Fibroblast of the aortic adventitia (primary cell): Measurements from ENCODE around the gene INSC. TPM values are rescaled to one million over a fixed set of nuclear protein-coding genes. Genes with fewer than 3 reads are reported as not detected.
A peak's percentile ranks its signal among the peaks of the same experiment; 100 is the strongest.

Source experiments
- DNase-seq: peaks from one replicate; pipeline ENCODE4 v3.0.0-alpha.2; 2010; ENCODE audit warnings: low read depth
- H3K4me3 ChIP-seq: 2 replicates; pipeline ENCODE4 v1.5.1; 2011; ENCODE audit warnings: low read depth, mild to moderate bottlenecking, control low read depth, low read length, moderate library complexity
- total RNA-seq: library from RNA; depleted of rRNA; stranded (reverse); fragments of >200 nt; gene quantifications from 2 replicates; pipeline ENCODE4 v1.2.3, GENCODE V29; 2012; ENCODE audit warnings: low replicate concordance
- TF ChIP-seq, protein P1 (sequence below): IDR thresholded peaks from 2 replicates; pipeline ENCODE4 v1.5.1; 2011; ENCODE audit warnings: mild to moderate bottlenecking, low read length, control low read depth, inconsistent platforms; ENCODE audit not compliant: insufficient read depth

The INSC gene
- total RNA-seq, 1 donor, result 0.81 TPM

DNA sequence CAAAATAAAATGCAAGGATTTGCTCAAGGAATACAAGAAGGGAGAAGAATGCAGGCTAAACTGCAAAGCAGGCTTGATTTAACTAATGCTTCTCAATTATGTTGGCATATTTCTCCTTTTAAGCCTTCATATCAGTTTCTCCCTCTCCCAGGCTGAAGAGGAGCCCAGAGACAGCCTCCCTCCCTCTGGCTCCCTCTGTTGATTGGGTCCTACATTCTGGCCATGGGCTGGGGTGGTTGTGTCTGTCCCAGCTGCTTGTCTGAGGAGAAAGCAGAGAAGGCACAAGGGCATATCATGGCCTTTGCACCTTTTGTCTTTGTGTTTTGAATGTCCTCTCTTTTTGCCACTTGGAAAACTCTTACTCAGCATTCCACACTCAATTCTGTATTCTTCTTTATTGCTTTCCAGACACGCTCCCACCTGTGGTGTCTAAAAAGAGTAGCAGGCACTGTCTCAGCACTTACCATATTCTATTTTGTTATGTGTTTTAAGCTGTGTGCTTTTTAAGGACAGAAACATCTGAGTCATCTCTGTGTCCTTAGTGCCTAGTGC lies 77.4 kb downstream of the INSC start:
- no peak overlapping the region for H3K4me3 ChIP-seq
- TF ChIP-seq, protein P1, sequence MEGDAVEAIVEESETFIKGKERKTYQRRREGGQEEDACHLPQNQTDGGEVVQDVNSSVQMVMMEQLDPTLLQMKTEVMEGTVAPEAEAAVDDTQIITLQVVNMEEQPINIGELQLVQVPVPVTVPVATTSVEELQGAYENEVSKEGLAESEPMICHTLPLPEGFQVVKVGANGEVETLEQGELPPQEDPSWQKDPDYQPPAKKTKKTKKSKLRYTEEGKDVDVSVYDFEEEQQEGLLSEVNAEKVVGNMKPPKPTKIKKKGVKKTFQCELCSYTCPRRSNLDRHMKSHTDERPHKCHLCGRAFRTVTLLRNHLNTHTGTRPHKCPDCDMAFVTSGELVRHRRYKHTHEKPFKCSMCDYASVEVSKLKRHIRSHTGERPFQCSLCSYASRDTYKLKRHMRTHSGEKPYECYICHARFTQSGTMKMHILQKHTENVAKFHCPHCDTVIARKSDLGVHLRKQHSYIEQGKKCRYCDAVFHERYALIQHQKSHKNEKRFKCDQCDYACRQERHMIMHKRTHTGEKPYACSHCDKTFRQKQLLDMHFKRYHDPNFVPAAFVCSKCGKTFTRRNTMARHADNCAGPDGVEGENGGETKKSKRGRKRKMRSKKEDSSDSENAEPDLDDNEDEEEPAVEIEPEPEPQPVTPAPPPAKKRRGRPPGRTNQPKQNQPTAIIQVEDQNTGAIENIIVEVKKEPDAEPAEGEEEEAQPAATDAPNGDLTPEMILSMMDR, result no peak
- no peak for DNase-seq

DNA sequence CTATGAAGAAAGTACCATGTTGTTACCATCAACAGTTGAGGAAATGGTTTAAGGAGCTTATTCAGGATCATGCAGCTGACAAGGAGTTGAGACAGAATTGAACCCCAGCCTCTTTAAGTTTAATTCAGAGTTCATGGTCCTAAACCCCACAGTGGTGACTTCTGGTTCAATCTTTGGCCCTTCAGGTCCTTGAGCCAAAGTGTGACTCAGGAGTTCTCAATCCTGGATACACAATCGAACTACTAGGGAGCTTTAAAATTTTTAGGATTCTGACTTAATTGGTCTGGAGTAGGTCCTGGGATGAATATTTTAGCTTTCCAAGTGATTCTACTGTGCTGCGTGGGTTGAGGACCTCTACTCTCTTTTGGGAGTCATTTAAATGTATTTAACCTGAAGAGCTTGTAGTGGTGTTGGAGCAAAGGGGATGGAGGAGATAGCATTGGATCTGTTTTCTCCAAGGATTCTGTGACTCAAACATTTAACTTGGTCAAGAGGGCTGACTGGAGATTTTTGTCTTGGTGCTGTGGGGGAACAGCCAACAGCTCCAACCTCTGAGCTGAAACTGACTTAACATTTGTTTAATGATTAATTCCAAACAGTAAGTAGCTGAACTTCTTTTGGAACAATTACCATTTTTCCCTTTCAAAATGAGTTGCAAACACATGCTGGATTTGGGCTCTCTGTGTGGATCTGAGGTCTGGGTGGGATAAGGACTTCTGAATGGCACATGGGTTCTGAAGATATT lies 80.1 kb downstream of the INSC start:
- DNase-seq, result peak; percentile 67
- TF ChIP-seq, protein P1, result no peak
- no peak overlapping the region for H3K4me3 ChIP-seq

DNA sequence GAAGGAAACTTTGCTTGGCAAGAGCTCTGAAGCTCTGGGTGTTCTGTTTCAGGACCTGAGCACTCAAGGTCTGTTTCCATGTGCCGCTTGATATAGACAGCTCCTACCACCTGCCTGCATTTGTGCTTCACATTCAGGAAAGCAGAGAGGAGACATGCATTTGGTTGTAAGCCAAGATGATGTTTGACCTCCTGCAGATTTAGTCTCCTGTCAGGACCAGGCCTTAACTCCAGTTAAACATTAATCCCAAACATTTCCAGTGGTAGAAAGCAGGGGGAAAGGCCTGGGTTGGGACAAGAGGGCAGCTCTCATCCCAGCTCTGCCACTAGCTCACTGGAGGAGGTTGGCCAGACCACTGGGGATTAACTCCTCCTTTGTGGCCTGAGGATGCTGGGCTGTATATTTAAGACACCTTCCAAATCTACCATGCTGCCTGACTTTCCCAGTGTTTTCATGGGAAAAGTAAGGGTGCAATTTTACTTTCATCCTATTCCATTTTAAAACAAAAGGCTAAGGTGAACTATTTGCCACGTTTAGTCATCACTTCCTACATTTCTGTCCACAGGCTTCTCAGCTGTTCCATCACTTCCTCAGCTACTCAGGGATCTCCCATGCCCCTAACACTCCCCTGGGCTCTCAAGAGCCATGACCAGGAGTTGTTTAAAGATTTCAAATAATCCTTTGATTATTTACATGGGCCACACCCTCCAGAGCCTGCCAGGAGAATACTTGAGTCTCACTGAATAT lies 80.9 kb downstream of the INSC start:
- TF ChIP-seq, protein P1, result no peak
- peak; percentile 16 for DNase-seq
- no peak overlapping the region for H3K4me3 ChIP-seq

DNA sequence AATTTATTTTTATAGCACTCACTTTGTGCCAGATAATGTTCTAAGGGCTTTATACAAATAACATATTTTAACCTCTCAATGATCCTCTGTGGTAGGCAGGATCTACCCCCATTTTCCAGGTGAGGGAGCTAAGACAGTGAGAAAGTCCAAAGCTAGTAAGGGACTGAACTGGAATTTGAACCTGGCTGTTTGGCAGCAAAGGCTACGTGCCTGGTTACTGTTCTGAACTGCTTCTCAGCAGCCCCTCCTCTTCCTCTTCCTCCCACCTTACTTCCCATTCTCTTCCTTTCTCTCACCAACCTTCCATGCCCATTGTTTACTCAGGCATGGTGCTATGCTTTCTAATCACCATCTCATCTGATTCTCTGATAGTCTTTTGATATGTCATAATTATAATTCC lies 82.0 kb downstream of the INSC start:
- no peak overlapping the region for H3K4me3 ChIP-seq
- no peak for DNase-seq
- TF ChIP-seq, protein P1, result no peak

DNA sequence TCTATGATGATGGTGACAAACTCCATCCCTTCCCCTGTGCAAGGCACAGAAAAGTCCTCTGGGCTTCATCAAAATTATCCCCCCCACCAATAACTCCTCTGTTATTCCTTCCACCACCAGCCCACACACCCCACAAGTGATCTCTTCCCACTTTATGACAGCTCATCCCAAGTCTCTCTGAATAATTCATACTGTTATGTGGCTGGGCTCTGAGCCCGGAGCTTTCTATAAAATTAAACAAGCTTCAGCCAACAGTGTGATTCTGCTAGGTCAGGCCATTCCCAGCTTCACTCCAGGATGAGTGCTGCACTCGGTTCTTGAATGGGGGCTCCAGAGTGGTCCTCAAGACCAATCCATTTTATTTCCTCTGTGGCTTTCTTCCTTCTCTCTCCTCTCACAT lies 83.0 kb downstream of the INSC start:
- TF ChIP-seq, protein P1, result no peak
- DNase-seq, result peak; percentile 42
- no peak overlapping the region for H3K4me3 ChIP-seq

DNA sequence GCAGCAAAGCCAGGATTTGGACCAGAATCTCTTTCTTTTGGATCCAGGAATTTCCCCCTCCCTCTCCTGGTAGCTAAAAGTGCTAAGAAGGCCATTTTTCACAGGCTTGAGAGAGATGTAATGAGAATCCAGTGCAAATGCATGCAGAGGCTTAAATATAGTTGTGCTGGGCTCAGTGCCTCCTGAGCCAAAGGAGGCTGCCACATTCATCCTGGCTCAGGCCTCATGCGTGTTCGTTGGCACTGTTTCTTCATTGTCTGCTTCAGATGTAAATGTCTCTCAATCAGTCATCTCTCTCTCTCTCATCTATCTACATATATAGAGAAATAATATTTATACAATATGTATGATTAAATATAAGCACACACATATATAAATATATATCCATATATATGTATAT lies 83.6 kb downstream of the INSC start:
- H3K4me3 ChIP-seq, result no peak overlapping the region
- DNase-seq, result no peak
- TF ChIP-seq, protein P1, result no peak
